Stimulated activated CD8-positive, alpha-beta memory T cell treated with anti-CD3 and anti-CD28 coated beads, Interleukin-12 subunit alpha, Interleukin-12 subunit beta, amount 100 ng/mL, for 24 hours (primary cell): ENCODE results near the gene COPZ1.

Source experiments
- DNase-seq: peaks from one replicate; pipeline ENCODE4 v3.0.0-alpha.2; 2020; ENCODE audit errors: extremely low read depth

Gene COPZ1

DNA sequence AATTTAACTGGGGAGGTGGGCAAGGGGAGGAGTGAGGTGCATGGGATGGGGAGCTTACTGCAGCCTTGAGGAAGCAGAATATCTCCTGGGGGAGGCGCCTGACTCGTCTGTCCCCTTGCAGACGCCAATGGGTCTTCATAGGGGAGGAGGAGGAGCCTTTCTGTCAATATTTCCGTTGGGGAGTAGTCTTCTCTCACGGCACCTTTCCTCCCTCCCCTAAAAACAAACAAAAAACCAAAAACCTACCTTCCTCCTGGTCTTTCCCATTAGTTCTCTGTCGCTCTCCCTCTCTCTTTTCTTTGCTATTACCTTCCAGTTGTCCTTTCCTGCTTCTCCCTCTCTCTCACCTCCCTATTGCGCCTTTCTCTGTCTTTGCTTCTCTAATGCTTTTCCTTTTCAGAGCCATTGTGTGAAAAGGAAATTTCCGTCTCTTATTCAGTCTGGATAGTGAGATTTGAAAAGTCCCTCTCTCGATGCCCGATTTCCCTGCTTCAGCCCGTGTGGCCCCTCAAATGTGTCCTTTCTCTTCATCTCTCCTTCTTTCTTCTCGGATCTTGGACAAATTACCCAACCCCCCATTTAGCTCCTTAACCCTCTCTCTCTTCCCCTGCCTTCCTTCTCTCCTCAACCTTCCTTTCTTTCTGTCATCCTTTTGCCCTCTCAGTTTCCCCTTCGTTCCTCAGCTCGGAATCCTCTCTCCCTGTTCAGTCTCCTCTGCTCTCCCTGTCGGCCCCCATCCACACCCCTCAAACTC is 33.4 kb downstream of the COPZ1 start:
- no peak for DNase-seq

DNA sequence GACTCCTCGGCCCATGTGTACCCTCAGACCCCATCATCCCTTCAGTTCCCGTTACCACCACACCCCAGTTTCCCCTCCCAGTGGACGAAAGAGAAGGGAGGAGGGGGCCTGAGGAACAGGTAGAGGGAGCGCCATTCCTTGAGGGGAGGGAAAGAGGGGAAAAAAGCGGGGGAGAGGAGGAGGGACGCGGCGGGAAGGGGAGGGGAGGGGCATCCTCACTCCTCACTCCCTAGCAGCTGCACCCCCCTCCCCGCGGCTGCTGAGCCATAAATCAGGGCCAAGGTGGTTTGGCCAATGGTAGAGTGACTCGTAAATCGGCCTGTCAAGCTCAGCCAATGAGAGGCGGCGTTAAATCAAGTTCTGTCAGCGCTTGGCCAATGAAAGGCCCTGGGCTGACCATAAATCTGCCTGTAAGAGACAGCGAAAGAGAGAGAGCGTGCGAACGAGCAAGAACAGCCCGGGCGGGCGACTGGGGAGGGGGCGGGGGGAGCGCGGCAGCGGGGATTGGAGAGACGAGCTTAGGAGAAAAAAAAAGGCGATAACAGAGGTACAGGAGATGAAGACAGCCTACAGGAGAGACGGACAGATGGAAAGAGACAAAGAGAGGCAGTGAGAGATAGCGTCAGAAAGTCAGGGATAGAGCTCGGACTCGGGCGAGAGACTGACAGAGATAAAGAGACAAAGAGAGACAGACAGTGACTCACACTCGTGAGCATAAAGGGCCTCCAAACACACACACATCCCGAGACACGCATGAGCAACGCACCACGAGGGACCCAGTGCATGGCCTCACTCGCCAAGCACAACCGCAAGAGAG is 34.2 kb downstream of the COPZ1 start:
- peak; percentile 74 for DNase-seq

DNA sequence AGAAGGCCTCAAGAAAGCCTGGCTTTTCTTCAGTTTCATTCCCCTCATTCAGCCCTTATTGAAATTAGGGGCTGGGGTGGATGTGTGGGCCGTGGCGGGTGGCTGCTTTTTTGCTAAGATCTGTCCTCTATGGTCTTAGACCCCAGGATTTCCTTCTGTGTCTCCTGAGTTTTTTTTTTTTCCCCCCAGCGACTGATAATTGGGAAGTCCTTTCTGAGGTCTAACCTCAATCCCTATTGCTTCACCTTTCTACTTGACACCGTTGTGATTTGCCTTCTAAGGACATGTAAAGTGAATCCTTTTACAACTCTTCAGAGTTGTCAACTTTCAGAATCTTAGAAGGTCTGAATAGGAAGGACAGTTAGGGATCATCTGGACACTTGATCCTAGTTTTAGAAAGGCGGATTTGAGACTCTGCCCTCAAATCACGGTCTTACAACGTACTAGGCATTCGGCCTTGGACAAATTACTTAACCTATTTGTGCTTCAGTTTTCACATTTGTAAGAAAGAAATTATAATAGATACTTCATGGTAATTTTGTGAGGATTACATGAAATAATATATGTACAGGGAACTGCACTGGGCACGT is 34.9 kb downstream of the COPZ1 start:
- DNase-seq = no peak

DNA sequence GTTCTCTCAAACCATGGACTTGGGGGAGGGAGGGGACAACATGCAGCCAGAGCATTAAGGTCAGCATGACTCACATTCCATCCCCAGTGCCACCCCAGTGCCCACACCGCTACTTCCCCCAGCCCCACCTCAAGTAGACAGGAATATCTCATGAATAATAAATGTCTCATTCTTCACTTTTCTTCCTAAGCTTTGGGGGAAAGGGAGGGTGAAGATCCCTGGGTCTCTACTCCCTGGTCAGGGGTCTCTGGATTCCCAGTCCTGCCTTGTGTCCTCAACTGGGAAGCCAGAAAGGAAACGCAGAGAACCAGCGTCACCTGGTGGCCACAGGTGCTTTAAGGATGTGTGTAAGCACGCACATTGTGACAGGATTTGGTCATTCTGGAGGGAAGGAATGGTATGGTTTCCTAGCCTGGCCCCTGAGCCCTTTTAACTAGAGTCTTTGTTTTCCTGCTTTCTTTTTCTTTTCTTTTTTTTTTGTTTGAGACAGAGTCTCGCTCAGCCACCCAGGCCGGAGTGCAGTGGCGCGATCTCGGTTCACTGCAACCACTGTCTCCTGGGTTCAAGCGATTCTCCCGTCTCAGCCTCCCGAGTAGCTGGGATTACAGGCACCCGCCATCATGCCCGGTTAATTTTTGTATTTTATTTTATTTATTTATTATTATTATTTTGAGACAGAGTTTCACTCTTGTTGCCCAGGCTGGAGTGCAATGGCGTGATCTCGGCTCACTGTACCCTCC is 36.0 kb downstream of the COPZ1 start:
- DNase-seq = no peak

DNA sequence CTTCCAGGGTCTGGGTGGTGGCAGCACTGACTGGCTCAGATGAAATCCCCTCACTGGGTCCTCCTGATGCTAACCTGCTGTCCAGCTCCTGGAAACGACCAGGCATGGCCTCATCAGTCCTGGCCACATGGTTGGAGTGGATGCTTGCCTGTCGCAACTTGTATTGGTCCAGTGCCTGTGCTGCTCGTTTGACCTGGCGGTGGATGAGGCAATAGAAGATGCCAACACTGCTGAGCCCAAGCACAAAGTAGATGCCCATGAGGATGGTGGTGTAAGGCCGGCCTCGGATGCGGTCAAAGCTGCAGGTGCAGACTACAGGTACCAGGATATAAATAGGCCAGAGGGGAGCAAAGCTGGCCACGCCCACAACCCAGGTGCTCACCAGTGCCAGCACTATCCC is 38.1 kb downstream of the COPZ1 start:
- no peak for DNase-seq

DNA sequence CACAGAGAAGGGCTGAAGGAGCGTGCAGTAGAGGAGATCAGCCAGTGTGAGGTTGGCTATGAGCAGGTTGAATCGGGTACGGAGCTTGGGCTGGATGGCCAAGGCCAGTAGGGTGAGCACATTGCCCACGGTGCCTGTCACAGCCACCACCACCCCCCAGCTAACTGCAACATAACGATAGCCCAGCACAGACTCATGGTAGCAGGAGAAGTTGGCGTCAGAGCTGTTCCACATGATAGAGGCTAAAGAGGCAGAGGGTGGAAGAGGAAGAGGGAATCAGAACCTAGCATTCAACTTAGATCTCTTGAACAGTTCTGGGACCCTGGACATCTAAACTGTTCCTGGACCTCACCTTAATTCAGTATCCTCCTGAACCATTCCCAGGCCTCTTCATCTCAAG is 38.7 kb downstream of the COPZ1 start:
- no peak for DNase-seq

DNA sequence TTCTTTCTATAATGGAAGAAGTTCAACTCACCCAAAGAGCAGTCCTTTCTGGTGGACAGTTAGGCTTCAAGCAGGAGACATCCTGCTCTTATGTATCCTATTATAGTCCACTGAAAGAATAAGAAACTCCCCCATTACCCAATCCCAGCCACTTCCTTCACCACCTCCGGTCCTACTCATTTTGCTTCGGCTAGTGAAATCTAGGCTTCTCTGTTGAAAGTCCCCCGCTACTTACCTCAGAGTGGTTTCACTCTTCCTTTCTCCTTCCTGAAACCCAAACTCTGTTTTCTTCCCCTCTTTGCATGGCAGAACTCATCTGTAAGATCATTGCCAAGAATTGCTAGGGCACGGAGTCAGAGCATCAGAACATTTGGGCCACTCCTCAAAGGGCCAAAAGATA is 39.5 kb downstream of the COPZ1 start, which contains the start of gene GPR84:
TSS of gene GPR84 (minus strand) at position 74 of the 400 bp plus-strand sequence. CDS start 635 bp downstream, outside the sequence.
- no peak for DNase-seq

DNA sequence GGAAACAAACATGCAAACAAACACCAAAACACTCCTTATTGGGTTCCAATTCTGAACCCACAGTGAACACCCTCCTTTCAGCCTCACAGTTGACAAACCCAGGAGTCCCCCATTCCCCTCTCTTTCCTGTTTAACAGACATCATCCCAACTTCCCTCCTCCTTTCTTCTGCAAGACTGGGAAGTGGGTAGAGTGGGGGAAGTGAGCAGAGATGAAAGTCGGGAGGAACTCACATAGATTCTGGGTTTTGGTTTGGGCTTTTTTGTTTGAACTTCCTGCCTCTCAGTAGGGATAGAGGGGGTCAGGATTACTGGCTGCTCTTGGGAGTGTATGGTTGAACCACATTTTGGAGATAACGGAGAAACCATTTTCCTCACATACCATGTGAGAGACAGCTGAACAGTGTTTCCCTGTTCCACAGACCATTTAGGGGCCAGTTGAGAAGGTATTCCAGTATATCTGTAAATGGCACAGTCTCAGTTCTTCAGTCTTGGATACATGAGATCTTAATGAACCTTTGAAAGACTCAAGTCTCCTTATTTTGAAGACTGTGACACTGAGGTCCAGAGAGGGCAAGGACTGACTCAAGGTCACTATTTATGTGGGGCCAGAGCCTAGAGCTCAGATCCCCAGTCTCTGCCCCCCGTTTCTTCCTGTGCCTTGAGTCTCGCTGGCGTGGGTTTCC is 43.2 kb downstream of the COPZ1 start:
- no peak for DNase-seq

DNA sequence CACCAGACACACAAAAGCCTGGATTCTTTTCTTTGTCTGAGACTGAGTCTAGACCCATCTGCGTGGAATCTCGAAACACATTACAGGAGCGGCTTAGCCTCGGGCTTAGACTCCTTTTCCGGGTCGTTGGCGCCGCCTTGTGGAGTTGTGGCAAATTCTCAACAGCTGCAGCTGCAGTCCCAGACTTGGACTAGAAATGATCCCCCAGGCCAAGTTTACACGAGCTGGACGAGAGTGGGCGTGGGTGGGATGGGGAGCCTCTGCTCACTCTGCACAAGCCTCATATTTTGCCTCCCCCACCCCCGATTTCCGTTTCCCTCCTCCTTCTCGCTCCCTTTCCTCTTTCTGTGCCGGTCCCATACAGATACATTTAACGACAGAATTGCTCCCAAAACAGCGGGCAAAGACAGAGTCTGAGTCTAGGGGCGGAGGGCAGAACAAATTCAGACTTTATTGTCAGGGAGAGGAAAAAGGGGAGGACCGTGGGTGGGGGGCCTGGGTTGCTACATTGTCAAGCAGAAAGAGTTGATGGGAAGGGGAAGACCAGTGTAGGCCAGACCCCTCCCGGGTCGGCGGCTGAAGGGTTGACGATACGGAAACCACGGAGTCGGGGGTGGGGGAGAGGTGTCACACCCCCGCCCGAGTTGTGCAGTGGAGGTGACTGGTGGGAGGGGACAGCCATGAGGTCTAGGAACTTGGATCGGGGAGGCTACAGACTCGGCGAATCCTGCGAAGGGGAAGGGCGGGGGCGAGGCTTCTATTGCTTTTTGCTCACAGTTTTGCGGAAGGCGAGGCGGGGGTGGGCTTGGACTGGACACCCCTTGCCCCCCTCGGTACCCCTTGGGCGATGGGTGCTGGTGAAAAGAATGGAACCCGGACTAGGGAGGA is 44.0 kb downstream of the COPZ1 start:
- DNase-seq = peak; percentile 70

DNA sequence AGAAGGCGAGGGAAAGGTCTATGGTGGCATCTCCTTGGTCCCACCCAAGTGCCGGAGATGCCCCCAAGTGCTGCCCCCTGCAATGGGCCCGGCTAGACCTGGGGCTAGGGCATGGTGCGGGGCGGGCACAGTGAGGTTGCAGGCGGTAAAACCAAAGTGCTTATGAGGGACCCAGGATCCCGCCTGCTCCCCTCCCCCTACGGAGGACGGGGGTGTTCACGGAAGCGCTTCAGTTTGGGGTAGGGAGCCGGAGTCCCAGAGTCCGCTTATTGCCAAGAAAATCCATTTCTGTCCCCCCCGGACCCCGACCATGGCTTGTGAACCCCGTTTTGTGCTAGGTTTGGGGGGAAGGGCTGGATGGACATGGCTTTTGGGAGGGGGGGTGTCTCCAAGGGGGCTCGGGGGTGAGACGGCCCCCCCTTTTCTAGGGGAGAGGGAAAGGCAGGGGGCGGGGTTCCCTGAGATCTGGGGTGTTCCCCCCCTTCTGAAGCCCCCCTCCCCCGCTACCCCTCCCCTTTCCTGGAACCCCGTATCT is 44.7 kb downstream of the COPZ1 start:
- no peak for DNase-seq

DNA sequence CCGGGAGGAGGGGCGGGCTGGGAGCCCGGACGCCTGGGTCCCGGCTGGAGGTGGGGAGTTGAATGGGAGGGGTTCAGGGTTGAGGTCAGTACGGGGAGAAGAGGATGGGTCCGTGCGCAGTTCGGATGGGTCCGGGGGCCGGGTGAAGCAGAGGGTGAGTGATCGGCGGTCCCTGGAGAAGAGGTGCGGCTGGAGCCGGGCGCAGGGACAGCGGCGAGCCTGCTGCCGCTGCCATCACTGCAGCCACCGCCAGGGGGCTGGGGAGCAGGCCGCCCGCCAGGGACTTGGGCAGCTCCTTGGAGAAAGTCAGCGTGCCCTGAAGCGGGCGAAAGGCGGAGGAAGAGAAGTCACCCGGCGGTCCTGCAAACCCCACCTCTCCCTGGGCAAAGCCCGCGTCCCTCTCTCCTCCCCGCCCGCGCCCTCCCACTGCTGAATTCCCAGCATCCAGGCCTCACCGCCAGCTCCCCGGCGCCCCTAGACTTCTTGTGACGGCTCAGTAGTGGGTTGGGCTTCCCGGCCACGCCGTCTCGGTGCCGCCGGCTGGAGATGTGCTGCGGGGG is 45.3 kb downstream of the COPZ1 start:
- no peak for DNase-seq

DNA sequence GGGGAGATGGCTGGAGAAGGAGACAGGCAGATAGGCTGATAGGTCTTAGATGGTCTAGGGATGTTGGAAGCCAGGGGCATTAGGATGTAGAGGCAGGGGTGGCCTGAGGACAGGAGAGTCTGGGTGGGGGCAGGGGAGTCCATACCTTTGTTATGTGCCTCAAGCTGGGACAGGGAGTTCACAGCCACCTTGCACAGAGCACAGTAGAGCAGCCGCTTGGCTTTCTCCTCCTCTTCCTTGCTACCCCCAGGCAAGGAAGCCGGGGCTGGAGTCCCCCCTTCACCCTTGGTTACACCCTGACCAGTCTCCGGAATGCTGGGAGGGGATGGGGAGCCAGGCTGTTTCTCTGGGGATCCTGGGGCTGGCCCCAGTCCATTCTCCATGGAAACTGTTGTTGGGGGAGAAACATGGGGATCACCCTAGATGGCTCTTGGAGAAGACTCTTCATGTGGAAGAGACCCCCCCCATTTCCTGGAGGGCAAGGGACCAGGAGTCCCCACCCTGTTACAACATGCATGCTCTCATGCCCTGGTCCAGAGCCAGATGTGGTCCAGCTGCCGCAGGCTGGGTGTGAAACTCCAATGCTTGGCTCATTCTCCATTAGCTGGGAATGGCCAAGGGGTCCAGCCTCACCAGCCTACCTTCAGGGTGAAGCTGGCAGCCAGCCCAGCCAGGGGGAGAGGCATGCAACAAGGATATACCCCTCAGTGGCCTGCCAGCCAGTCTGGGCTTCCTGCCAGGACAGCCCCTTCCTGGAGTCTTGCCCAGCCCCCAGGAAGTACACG is 46.6 kb downstream of the COPZ1 start:
- no peak for DNase-seq

DNA sequence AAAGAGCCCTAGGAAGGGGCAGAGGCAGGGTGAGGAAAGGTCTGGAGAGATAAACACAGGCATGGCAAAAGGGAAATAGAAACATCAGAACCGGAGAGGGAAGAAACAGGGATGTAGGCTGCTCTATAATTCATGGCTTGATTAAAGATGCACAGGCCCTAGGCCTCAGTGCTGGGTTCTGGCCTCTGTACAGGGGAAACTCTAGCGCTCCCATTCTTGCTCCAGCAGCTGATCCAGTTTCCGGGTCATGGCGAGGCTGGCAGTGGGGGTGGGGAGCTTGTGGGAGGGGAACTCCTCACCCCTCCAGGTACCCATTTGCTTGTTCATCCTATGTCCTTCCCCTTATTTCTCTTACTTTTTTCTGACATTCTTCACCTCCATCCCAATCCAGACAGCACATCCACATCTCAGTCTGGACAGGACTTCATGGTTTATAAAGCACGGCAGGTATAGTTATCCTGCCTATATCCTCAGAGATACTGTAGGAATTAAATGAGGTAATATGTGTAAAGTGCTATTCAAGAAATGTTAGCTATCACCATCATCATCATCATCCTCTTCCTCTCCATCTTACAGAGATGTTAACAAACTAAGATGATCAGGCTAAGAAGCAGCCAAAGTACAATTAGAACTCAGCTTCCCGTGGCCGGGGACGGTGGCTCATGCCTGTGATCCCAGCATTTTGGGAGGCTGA is 47.3 kb downstream of the COPZ1 start:
- DNase-seq = no peak

DNA sequence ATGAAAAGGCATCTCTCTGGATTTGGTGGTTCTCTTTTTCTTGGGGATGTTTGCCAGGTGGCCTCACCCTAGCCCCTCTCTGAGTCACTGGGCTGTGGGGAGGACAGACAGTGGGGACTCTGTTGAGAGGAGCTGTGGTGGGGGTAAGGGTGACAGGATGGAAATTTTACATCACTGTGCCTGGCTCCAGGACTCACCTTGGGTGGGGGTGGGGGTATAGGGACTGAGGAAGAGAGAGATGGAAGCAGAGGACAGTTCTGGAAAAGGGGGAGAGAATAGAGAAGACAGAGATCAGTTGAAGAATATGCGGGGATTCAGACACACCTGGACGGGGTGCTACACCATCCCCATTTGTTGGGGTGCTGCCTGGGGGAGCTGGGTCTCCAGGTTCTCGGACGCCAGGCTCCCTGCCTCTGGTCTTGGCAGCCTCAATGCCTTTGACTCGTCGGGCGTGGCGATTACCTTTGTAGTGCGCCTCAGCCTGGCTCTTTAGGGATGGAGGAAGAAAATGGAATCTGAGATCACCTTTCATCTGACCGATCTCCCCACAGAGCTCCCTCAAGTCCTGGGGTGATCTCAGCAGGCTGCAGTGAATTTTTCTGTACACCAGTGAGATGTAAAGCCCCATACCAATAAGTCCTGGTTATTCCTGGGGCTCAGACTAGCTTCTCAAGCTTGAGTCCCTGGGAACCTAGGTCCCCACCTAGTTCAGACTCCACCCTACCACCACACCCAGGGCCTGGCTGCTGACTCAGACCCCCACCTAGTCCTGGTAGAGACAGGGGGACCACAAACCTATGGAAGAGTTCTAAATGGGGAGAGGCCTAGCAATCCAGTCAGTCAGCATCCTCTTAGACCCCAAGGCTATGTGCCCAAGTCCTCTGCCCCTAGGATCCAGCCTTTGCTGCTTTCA is 49.0 kb downstream of the COPZ1 start:
- DNase-seq = no peak

DNA sequence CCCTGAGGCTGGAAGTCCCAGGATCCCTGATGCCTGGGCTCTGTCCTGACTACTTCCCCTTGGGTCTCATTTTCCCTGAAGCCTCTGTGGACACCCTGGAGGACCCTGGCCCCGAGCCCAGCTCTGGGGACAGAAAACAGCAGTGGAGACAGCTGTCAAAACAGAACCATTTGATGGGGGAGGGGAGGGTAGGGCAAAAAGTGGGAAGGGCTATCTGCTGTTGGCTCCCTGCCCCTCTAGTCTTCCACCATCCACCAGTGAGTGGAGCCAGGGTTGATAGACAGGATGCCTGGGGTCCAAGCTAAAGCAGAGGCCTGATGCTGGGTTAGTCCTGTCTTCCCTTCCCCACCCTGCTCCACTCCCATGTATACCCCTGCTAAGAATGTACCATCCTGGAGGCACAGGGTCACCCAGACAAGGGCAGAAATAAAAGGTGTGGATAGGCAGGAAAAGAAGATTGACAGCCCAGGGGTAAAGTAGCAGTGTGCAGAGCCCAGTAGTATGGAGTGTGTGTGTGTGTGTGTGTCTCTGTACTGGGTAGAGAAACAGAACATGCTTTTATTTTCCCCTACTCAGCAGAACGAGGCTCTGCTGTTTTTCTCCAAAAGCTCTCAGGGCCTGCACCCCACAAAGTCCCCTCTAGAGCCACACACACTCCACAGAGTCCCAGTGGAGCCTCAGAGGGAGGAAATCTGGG is 49.8 kb downstream of the COPZ1 start:
- DNase-seq = no peak

DNA sequence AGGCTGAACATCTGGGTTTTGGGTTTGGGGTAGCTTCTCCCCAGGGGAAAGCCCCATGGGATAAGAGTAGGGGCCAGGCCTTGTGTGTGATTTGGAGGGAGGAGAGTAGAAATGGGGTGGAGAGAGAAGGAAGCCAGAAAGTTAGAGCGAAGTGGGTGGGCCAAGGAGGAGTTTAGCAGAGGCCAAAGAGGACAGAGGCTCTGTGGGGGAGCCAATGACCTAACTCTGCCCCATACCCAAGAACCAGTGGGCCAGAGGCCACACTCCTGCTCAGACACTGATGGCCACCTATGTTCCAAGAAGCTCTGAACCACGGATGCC is 50.3 kb downstream of the COPZ1 start:
- no peak for DNase-seq

DNA sequence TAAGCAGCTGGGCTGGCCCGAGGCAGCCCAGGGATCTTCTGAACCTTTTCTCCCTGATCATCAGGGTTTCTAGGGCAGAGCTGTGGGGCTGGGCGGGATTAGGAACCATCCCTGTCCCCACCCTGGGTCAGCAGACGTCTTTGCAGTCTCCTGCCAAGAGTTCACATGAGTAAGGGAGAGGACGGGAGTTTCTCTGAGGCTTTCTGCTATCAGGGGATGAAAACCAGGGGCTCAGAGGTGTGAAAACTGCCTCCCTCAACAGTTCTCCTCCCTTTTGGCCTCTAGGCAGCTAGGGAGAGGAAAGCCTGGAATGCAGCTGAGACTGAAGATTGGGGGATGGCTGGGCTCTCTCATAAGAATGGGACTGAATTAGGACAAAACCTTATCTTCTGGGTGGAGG is 51.7 kb downstream of the COPZ1 start:
- no peak for DNase-seq
